Right cardiac atrium (tissue), 5 donors: ENCODE measurements around the gene TENT5C. TPM values are rescaled to one million over a fixed set of nuclear protein-coding genes. Genes with fewer than 3 reads are reported as not detected.

ENCODE experiments used
- ATAC-seq, 2 donors: fragments of 200-7000 bp; cut with Tn5 transposase; one replicate each; pipeline versions ENCODE4 v1.8.0 to v1.9.1; 2020; ENCODE audit warnings: moderate library complexity in 2 of 2, mild to moderate bottlenecking in 1 of 2
- DNase-seq, 3 donors: peaks; one replicate each; pipeline ENCODE4 v3.0.0-alpha.2; 2020
- H3K27ac ChIP-seq: one replicate; pipeline ENCODE4 v1.5.1; 2013; ENCODE audit warnings: mild to moderate bottlenecking, low read length, control low read depth, moderate library complexity
- H3K27me3 ChIP-seq: one replicate; pipeline ENCODE4 v1.6.1; 2013; ENCODE audit not compliant: control insufficient read depth, insufficient read depth
- H3K4me1 ChIP-seq: one replicate; pipeline ENCODE4 v1.6.1; 2013; ENCODE audit warnings: low read length; ENCODE audit not compliant: control insufficient read depth, insufficient read depth
- H3K4me3 ChIP-seq: one replicate; pipeline ENCODE4 v1.5.1; 2013; ENCODE audit warnings: low read length, control low read depth
- H3K9me3 ChIP-seq: one replicate; pipeline ENCODE4 v1.6.1; 2013; ENCODE audit warnings: low read length; ENCODE audit not compliant: control insufficient read depth
- WGBS: extraction: QIAGEN DNeasy Blood & Tissue Kit; methylation state at CpG from one replicate; pipeline ENCODE4 v1.1.7; 2013; 5-methylcytosine and 5-hydroxymethylcytosine counted together
- intact Hi-C, 4 donors: fragments of 100-400 bp; cut with DNase I; formaldehyde crosslinking; loops; one replicate each; pipeline versions ENCODE4 v1.11.0 to v1.14.0; 2022 to 2023
- polyA plus RNA-seq: library from polyadenylated mRNA; stranded (reverse); fragments of 200-250 nt; gene quantifications from one replicate; pipeline ENCODE4 v1.2.3, GENCODE V29; 2013
- total RNA-seq, 4 donors: library from RNA; stranded (reverse); fragmentation: NEBNext Ultra II Directional; extraction: Animal tissue kit (Norgen Biotek cat#: 25700); gene quantifications; one replicate each; pipeline ENCODE4 v1.2.1, GENCODE V29; 2021
- donor health status: healthy with polysubstance abuse.
- donor health status: DM: no; HTN: yes; CAD: no.
- donor health status: DM: no; HTN: no; CAD: no.
- donor health status: DM: no; HTN: yes; CAD: no; lungs with severe emphysema.
- donor health status: DM: yes; HTN: yes; CAD: no.

The TENT5C gene
- total and polyA plus RNA-seq, 5 donors: 9.5 to 33.1 (median 31.1) TPM

- intact Hi-C loops: no loop called here
- no peaks in the 10 kb centered on the region for H3K9me3 ChIP-seq
- H3K4me1 ChIP-seq: no peaks in the 10 kb centered on the region
- no peak overlapping the region for H3K27ac ChIP-seq
- DNase-seq: peak in 1 of 3 donors; percentile 63
- ATAC-seq: peak in 1 of 2 donors; percentile 10
- no peaks in the 10 kb centered on the region for H3K27me3 ChIP-seq
- WGBS: 39% methylated on average over 3 of the region's 3 CpGs
- no peak overlapping the region for H3K4me3 ChIP-seq
These were observed 23.4 kb upstream of the TENT5C start for GRCh38 chr1:117582451-117582850.

- H3K4me1 ChIP-seq: no peaks in the 10 kb centered on the region
- intact Hi-C loops: no loop called here
- H3K4me3 ChIP-seq: no peak overlapping the region
- H3K9me3 ChIP-seq: no peaks in the 10 kb centered on the region
- ATAC-seq (no peak), DNase-seq (no peak)
- H3K27me3 ChIP-seq: no peaks in the 10 kb centered on the region
- WGBS: 97% methylated on average over 6 of the region's 6 CpGs
- H3K27ac ChIP-seq: no peak overlapping the region
These were observed 22.6 kb upstream of the TENT5C start for GRCh38 chr1:117583247-117583646.

- no peak for ATAC-seq
- intact Hi-C loops: no loop called here
These were observed 21.7 kb upstream of the TENT5C start for GRCh38 chr1:117584181-117584580.

GRCh38 chr1:117585086-117585485, 20.8 kb upstream of the TENT5C start:
- Histone ChIP-seq H3K9me3 (no peaks in the 10 kb centered on the region), H3K27me3 (no peaks in the 10 kb centered on the region), H3K27ac (no peak overlapping the region), H3K4me3 (no peak overlapping the region), H3K4me1 (no peaks in the 10 kb centered on the region)
- intact Hi-C loops: no loop called here
- 88% methylated on average over 8 of the region's 8 CpGs for WGBS
- DNase-seq (no peak), ATAC-seq (no peak)

More at GRCh38 chr1:117584181-117584580, 21.7 kb upstream of the TENT5C start:
- H3K4me1 ChIP-seq: no peaks in the 10 kb centered on the region
- no peak overlapping the region for H3K4me3 ChIP-seq
- no peaks in the 10 kb centered on the region for H3K9me3 ChIP-seq
- 94% methylated on average over 6 of the region's 6 CpGs for WGBS
- DNase-seq: no peak
- no peaks in the 10 kb centered on the region for H3K27me3 ChIP-seq
- no peak overlapping the region for H3K27ac ChIP-seq

GRCh38 chr1:117586337-117586736, 19.5 kb upstream of the TENT5C start:
- intact Hi-C loops: no loop called here
- 96% methylated on average over 1 of the region's 1 CpG for WGBS
- H3K27ac ChIP-seq: no peak overlapping the region
- ATAC-seq (no peak), DNase-seq (no peak)
- H3K4me3 ChIP-seq: no peak overlapping the region
- H3K4me1 ChIP-seq: no peaks in the 10 kb centered on the region
- no peaks in the 10 kb centered on the region for H3K9me3 ChIP-seq
- no peaks in the 10 kb centered on the region for H3K27me3 ChIP-seq

GRCh38 chr1:117586747-117587498, 18.9 kb upstream of the TENT5C start:
- DNase-seq (no peak), ATAC-seq (no peak)
- Histone ChIP-seq H3K9me3 (no peaks in the 10 kb centered on the region), H3K27ac (no peak overlapping the region), H3K4me1 (no peaks in the 10 kb centered on the region), H3K27me3 (no peaks in the 10 kb centered on the region), H3K4me3 (no peak overlapping the region)
- intact Hi-C loops: no loop called here
- 77% methylated on average over 13 of the region's 13 CpGs for WGBS

- WGBS: 84% methylated on average over 14 of the region's 14 CpGs
- intact Hi-C loops: no loop called here
- Histone ChIP-seq H3K27me3 (no peaks in the 10 kb centered on the region), H3K9me3 (no peaks in the 10 kb centered on the region), H3K4me1 (no peaks in the 10 kb centered on the region), H3K27ac (no peak overlapping the region), H3K4me3 (no peak overlapping the region)
- DNase-seq: no peak
- no peak for ATAC-seq
These were observed 18.1 kb upstream of the TENT5C start for GRCh38 chr1:117587499-117588356.

- no peak for ATAC-seq
- no peak overlapping the region for H3K27ac ChIP-seq
- no peak overlapping the region for H3K4me3 ChIP-seq
- no peaks in the 10 kb centered on the region for H3K4me1 ChIP-seq
- DNase-seq: no peak
- H3K27me3 ChIP-seq: no peaks in the 10 kb centered on the region
- 82% methylated on average over 2 of the region's 2 CpGs for WGBS
- H3K9me3 ChIP-seq: no peaks in the 10 kb centered on the region
- intact Hi-C loops: no loop called here
These were observed 16.3 kb upstream of the TENT5C start for GRCh38 chr1:117589544-117589943.

- DNase-seq (no peak), ATAC-seq (no peak)
- intact Hi-C loops: no loop called here
- Histone ChIP-seq H3K4me1 (no peaks in the 10 kb centered on the region), H3K4me3 (no peak overlapping the region), H3K27me3 (no peaks in the 10 kb centered on the region), H3K9me3 (no peaks in the 10 kb centered on the region), H3K27ac (no peak overlapping the region)
- WGBS: 46% methylated on average over 7 of the region's 7 CpGs
These were observed 15.4 kb upstream of the TENT5C start for GRCh38 chr1:117590273-117590925.

- no peak overlapping the region for H3K27ac ChIP-seq
- DNase-seq (no peak), ATAC-seq (no peak)
- H3K9me3 ChIP-seq: no peaks in the 10 kb centered on the region
- intact Hi-C loops: no loop called here
- H3K4me3 ChIP-seq: no peak overlapping the region
- 88% methylated on average over 3 of the region's 3 CpGs for WGBS
- no peaks in the 10 kb centered on the region for H3K4me1 ChIP-seq
- no peaks in the 10 kb centered on the region for H3K27me3 ChIP-seq
These were observed 14.6 kb upstream of the TENT5C start for GRCh38 chr1:117591252-117591651.

- intact Hi-C loops: no loop called here
- no peak for DNase-seq
- H3K4me3 ChIP-seq: no peak overlapping the region
- H3K27me3 ChIP-seq: no peaks in the 10 kb centered on the region
- ATAC-seq: no peak
- H3K27ac ChIP-seq: no peak overlapping the region
- H3K4me1 ChIP-seq: no peaks in the 10 kb centered on the region
- 71% methylated on average over 9 of the region's 9 CpGs for WGBS
- H3K9me3 ChIP-seq: no peaks in the 10 kb centered on the region
These were observed 13.7 kb upstream of the TENT5C start for GRCh38 chr1:117592155-117592554.
